Measurements from ENCODE around the gene KIF26A.

GRCh38 chr14:104138718-104139459, 502 bp downstream of the KIF26A start:
- TF ChIP-seq, protein P1, sequence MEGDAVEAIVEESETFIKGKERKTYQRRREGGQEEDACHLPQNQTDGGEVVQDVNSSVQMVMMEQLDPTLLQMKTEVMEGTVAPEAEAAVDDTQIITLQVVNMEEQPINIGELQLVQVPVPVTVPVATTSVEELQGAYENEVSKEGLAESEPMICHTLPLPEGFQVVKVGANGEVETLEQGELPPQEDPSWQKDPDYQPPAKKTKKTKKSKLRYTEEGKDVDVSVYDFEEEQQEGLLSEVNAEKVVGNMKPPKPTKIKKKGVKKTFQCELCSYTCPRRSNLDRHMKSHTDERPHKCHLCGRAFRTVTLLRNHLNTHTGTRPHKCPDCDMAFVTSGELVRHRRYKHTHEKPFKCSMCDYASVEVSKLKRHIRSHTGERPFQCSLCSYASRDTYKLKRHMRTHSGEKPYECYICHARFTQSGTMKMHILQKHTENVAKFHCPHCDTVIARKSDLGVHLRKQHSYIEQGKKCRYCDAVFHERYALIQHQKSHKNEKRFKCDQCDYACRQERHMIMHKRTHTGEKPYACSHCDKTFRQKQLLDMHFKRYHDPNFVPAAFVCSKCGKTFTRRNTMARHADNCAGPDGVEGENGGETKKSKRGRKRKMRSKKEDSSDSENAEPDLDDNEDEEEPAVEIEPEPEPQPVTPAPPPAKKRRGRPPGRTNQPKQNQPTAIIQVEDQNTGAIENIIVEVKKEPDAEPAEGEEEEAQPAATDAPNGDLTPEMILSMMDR (IDR thresholded peaks at IDR 0.05; ENCODE audit: poor library complexity) = no peak
- no peak for TF ChIP-seq EZH2phosphoT487 (IDR thresholded peaks at IDR 0.05; ENCODE audit: low read depth, severe bottlenecking, unreplicated experiment)

Data from hepatocyte (in vitro differentiated cells).